Natural killer cell (primary cell): ENCODE results near the gene SLC7A6OS. TPM values are rescaled to one million over a fixed set of nuclear protein-coding genes. Genes with fewer than 3 reads are reported as not detected.
A peak's percentile ranks its signal among the peaks of the same experiment; 100 is the strongest.

Experiments used
- ATAC-seq, 3 donors: fragments of 150-1000 bp in 2 of 3; fragments of 200-7000 bp in 1 of 3; cut with Tn5 transposase; 1 replicate in 1 of 3; 2 replicates in 2 of 3; pipeline ENCODE4 v1.10.0; 2021; ENCODE audit warnings: mild to moderate bottlenecking in 2 of 3, moderate library complexity in 2 of 3
- DNase-seq, 2 donors: peaks; one replicate each; pipeline versions ENCODE4 v3.0.0 to v3.0.0-alpha.2; 2013 to 2021; ENCODE audit warnings: mixed read lengths in 1 of 2
- H3K27ac ChIP-seq: one replicate; pipeline ENCODE4 v1.5.1; 2013; ENCODE audit warnings: mild to moderate bottlenecking, low read length
- H3K27me3 ChIP-seq: one replicate; pipeline ENCODE4 v1.6.1; 2013; ENCODE audit warnings: low read length; ENCODE audit not compliant: control insufficient read depth, insufficient read depth
- H3K36me3 ChIP-seq: one replicate; pipeline ENCODE4 v1.6.1; 2013; ENCODE audit warnings: low read length; ENCODE audit not compliant: control insufficient read depth, insufficient read depth
- H3K4me1 ChIP-seq: one replicate; pipeline ENCODE4 v1.6.1; 2013; ENCODE audit warnings: low read length; ENCODE audit not compliant: control insufficient read depth, insufficient read depth
- H3K4me3 ChIP-seq: one replicate; pipeline ENCODE4 v1.5.1; 2013; ENCODE audit warnings: low read length
- H3K9me3 ChIP-seq: one replicate; pipeline ENCODE4 v1.6.1; 2013; ENCODE audit warnings: low read length; ENCODE audit not compliant: control insufficient read depth, insufficient read depth
- H3K27ac Mint-ChIP-seq, 2 donors: one replicate each; pipeline ENCODE4 v1.8.0; 2022; ENCODE audit warnings: mild to moderate bottlenecking in 2 of 2, mixed read lengths in 2 of 2, moderate library complexity in 1 of 2
- H3K27me3 Mint-ChIP-seq, 2 donors: one replicate each; pipeline ENCODE4 v1.8.0; 2022; ENCODE audit warnings: low read depth in 2 of 2, mixed read lengths in 2 of 2
- H3K36me3 Mint-ChIP-seq: one replicate; pipeline ENCODE4 v1.8.0; 2022; ENCODE audit warnings: mixed read lengths
- H3K4me1 Mint-ChIP-seq, 2 donors: one replicate each; pipeline ENCODE4 v1.8.0; 2022; ENCODE audit warnings: mixed read lengths in 2 of 2
- H3K4me3 Mint-ChIP-seq: one replicate; pipeline ENCODE4 v1.8.0; 2022; ENCODE audit warnings: mild to moderate bottlenecking, moderate library complexity, mixed read lengths
- H3K9me3 Mint-ChIP-seq, 2 donors: one replicate each; pipeline ENCODE4 v1.8.0; 2022; ENCODE audit warnings: mixed read lengths in 2 of 2
- CTCF ChIP-seq: fragments of 200-600 bp; IDR thresholded peaks from one replicate; pipeline ENCODE4 v1.8.0; 2022; ENCODE audit warnings: antibody characterized with exemption
- WGBS: methylation state at CpG from one replicate; pipeline ENCODE4 v1.1.7; 2013; ENCODE audit warnings: missing lambda C conversion rate; ENCODE audit not compliant: insufficient coverage; 5-methylcytosine and 5-hydroxymethylcytosine counted together
- intact Hi-C: fragments of 100-400 bp; cut with micrococcal nuclease; formaldehyde crosslinking; loops from one replicate; pipeline ENCODE4 v1.14.2; 2022
- total RNA-seq, 4 donors: library from RNA; stranded (reverse); fragments of 120-200 nt in 1 of 4; gene quantifications; one replicate each; pipeline versions ENCODE4 v1.2.3 to v1.2.4, GENCODE V29; 2013 to 2022

SLC7A6OS gene
- total RNA-seq, 3 donors from 2014 or later (not counting 1 experiment from before 2014, with no cell fraction given): 46.3 to 57.3 (median 56.1) TPM

GRCh38 chr16:68275611-68276191 is 35.0 kb downstream of the SLC7A6OS start:
- Histone ChIP-seq H3K9me3 (no peaks in the 10 kb centered on the region), H3K36me3 (peaks cover 21% of the 10 kb centered on the region), H3K27me3 (no peaks in the 10 kb centered on the region), H3K27ac (peak overlapping the region; percentile 66), H3K4me3 (no peak overlapping the region), H3K4me1 (peaks cover 47% of the 10 kb centered on the region)
- peak; percentile 44 to 78 (median 76) for ATAC-seq
- peaks cover 15 to 25% of the 10 kb centered on the region in 2 donors for H3K4me1 Mint-ChIP-seq
- no peak for TF ChIP-seq CTCF
- DNase-seq: peak in 1 of 2 donors; percentile 84
- H3K4me3 Mint-ChIP-seq: peak overlapping the region; percentile 42
- H3K9me3 Mint-ChIP-seq: no peaks in the 10 kb centered on the region
- no peaks in the 10 kb centered on the region for H3K36me3 Mint-ChIP-seq
- H3K27me3 Mint-ChIP-seq: no peaks in the 10 kb centered on the region
- 4% methylated on average over 3 of the region's 4 CpGs for WGBS
- H3K27ac Mint-ChIP-seq: peak overlapping the region; percentile 87 to 88
- intact Hi-C loops: no loop called here

GRCh38 chr16:68274441-68274840 is 36.3 kb downstream of the SLC7A6OS start:
- Mint-ChIP-seq H3K27ac (peak overlapping the region in 1 of 2 donors; percentile 40), H3K36me3 (no peaks in the 10 kb centered on the region), H3K4me1 (peaks cover 15 to 26% of the 10 kb centered on the region in 2 donors), H3K9me3 (no peaks in the 10 kb centered on the region), H3K4me3 (no peak overlapping the region), H3K27me3 (no peaks in the 10 kb centered on the region)
- Histone ChIP-seq H3K9me3 (no peaks in the 10 kb centered on the region), H3K4me1 (peaks cover 56% of the 10 kb centered on the region), H3K27ac (peak overlapping the region; percentile 66), H3K36me3 (peaks cover 14% of the 10 kb centered on the region), H3K27me3 (no peaks in the 10 kb centered on the region), H3K4me3 (no peak overlapping the region)
- ATAC-seq (no peak), DNase-seq (no peak)
- intact Hi-C loops: no loop called here
- WGBS: 92% methylated on average over 4 of the region's 4 CpGs
- no peak for TF ChIP-seq CTCF

- no peaks in the 10 kb centered on the region for H3K27me3 Mint-ChIP-seq
- Histone ChIP-seq H3K4me3 (no peak overlapping the region), H3K27ac (peak overlapping the region; percentile 66), H3K27me3 (no peaks in the 10 kb centered on the region), H3K36me3 (peaks cover 14% of the 10 kb centered on the region), H3K4me1 (peaks cover 57% of the 10 kb centered on the region), H3K9me3 (no peaks in the 10 kb centered on the region)
- intact Hi-C loops: no loop called here
- no peak overlapping the region for H3K4me3 Mint-ChIP-seq
- H3K36me3 Mint-ChIP-seq: no peaks in the 10 kb centered on the region
- 93% methylated on average over 8 of the region's 8 CpGs for WGBS
- peaks cover 15 to 31% of the 10 kb centered on the region in 2 donors for H3K4me1 Mint-ChIP-seq
- peak overlapping the region in 1 of 2 donors; percentile 40 for H3K27ac Mint-ChIP-seq
- no peak for DNase-seq
- no peaks in the 10 kb centered on the region for H3K9me3 Mint-ChIP-seq
- no peak for ATAC-seq
- TF ChIP-seq CTCF: no peak
Observed at GRCh38 chr16:68273896-68274295, 36.9 kb downstream of the SLC7A6OS start.

GRCh38 chr16:68273459-68273858 is 37.3 kb downstream of the SLC7A6OS start:
- peaks cover 15 to 32% of the 10 kb centered on the region in 2 donors for H3K4me1 Mint-ChIP-seq
- no peak overlapping the region for H3K27ac ChIP-seq
- peaks cover 57% of the 10 kb centered on the region for H3K4me1 ChIP-seq
- DNase-seq (no peak), ATAC-seq (no peak)
- intact Hi-C loops: no loop called here
- WGBS: 98% methylated on average over 5 of the region's 5 CpGs
- H3K36me3 ChIP-seq: peaks cover 14% of the 10 kb centered on the region
- no peaks in the 10 kb centered on the region for H3K9me3 ChIP-seq
- H3K4me3 ChIP-seq: no peak overlapping the region
- H3K36me3 Mint-ChIP-seq: no peaks in the 10 kb centered on the region
- H3K27me3 ChIP-seq: no peaks in the 10 kb centered on the region
- no peaks in the 10 kb centered on the region for H3K27me3 Mint-ChIP-seq
- no peaks in the 10 kb centered on the region for H3K9me3 Mint-ChIP-seq
- TF ChIP-seq CTCF: no peak
- H3K27ac Mint-ChIP-seq: peak overlapping the region; percentile 62 to 67
- peak overlapping the region; percentile 28 for H3K4me3 Mint-ChIP-seq
